A673 (cell line): ENCODE results near the gene COL11A2.

Experiments used
- EZH2 ChIP-seq: fragments of 200-600 bp; sonication (generic); IDR thresholded peaks from 2 replicates; pipeline ENCODE4 v1.6.1; 2017; ENCODE audit warnings: borderline replicate concordance, low read depth, mild to moderate bottlenecking, mixed read lengths, antibody characterized with exemption, low read length; ENCODE audit not compliant: poor library complexity, severe bottlenecking
- TF ChIP-seq, protein P1 (sequence below): fragments of 300-800, 200-600 bp; sonication (generic); conservative IDR thresholded peaks from 2 replicates; pipeline ENCODE4 v1.5.1; 2017; ENCODE audit warnings: low read depth, mild to moderate bottlenecking, antibody characterized with exemption, low read length, moderate library complexity, mixed read lengths

DNA sequence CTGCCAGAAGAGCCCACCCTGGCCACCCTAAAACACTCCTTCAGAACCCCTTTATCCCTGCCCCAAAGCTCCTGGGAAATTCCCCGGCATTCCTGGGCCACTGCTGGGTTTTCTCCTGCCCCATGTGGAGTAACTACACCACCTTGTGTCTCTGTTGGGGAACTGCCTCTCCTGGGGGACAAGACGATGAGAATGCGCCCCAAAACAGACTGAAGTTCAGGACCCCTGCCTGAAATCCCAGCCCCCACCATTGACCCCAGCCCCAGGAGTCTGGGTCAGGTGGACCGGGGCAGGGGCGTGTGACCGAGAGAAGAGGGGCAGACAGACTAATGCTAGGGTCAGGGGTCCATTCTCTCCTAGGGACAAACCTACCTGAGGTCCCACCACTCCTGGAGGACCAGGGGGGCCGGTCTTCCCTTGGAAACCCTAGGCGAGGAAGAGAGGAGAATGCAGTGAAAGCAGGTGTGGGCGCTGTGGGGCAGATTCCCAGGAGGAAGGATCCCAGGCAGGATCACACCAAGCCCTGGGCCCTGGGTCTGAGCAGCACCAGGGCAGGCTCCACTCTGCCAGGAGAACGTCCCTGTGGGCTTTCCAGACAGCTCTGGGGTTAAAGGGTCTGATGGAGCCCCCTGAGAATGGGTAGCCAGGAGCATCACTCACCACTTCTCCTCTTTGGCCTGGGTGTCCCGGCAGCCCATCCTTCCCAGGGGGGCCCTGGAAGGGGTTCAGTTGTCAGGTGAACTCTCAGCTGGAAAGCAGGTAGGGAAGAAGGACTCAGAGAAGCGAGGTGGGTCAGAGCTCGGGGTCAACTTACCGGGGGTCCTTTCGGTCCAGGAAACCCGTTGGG is 19.4 kb downstream of the COL11A2 start:
- TF ChIP-seq, protein P1, sequence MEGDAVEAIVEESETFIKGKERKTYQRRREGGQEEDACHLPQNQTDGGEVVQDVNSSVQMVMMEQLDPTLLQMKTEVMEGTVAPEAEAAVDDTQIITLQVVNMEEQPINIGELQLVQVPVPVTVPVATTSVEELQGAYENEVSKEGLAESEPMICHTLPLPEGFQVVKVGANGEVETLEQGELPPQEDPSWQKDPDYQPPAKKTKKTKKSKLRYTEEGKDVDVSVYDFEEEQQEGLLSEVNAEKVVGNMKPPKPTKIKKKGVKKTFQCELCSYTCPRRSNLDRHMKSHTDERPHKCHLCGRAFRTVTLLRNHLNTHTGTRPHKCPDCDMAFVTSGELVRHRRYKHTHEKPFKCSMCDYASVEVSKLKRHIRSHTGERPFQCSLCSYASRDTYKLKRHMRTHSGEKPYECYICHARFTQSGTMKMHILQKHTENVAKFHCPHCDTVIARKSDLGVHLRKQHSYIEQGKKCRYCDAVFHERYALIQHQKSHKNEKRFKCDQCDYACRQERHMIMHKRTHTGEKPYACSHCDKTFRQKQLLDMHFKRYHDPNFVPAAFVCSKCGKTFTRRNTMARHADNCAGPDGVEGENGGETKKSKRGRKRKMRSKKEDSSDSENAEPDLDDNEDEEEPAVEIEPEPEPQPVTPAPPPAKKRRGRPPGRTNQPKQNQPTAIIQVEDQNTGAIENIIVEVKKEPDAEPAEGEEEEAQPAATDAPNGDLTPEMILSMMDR, result peak; percentile 59
- TF ChIP-seq EZH2, result no peak
